H1 (cell line): ENCODE measurements around the gene CELF4. TPM values are rescaled to one million over a fixed set of nuclear protein-coding genes. Genes with fewer than 3 reads are reported as not detected.

Experiments
- CBX5 ChIP-seq: fragments of 300-800, 300-1000 bp; sonication (generic); IDR thresholded peaks from 2 replicates; pipeline ENCODE4 v1.7.1; 2016; ENCODE audit warnings: antibody characterized with exemption, low read length, low read depth
- CTBP2 ChIP-seq: IDR thresholded peaks from 2 replicates; pipeline ENCODE4 v1.7.0; 2011; ENCODE audit warnings: borderline replicate concordance, mild to moderate bottlenecking, moderate library complexity, mixed read lengths, low read length; ENCODE audit not compliant: insufficient read depth, insufficient read length
- HDAC2 ChIP-seq, 2 experiments: fragments of 300-600 bp in 1 of 2; sonication (generic) in 1 of 2; IDR thresholded peaks; 2 replicates each; pipeline ENCODE4 v1.6.1; 2011 to 2012; ENCODE audit warnings: low read depth in 2 of 2, low read length in 2 of 2, mild to moderate bottlenecking in 2 of 2, moderate library complexity in 2 of 2, borderline replicate concordance in 1 of 2, inconsistent platforms in 1 of 2
- NRF1 ChIP-seq: IDR thresholded peaks from 2 replicates; pipeline ENCODE4 v1.6.1; 2011; ENCODE audit warnings: mild to moderate bottlenecking, low read depth, low read length, improper control_type of control experiment
- RFX5 ChIP-seq: IDR thresholded peaks from 2 replicates; pipeline ENCODE4 v1.6.1; 2011; ENCODE audit warnings: low read depth, low read length, improper control_type of control experiment, borderline replicate concordance
- SP2 ChIP-seq: IDR thresholded peaks from 2 replicates; pipeline ENCODE4 v1.6.1; 2012; ENCODE audit warnings: mild to moderate bottlenecking, low read length, inconsistent platforms
- polyA plus RNA-seq, 7 experiments: library from polyadenylated mRNA; depleted of rRNA in 3 of 7; stranded (reverse) in 5 of 7; unstranded in 2 of 7; fragments of >200 nt in 5 of 7; fragments of 200-250 nt in 2 of 7; gene quantifications; 1 replicate in 5 of 7; 2 replicates in 1 of 7; 4 replicates in 1 of 7; pipeline versions ENCODE4 v1.2.1 to v1.2.3, GENCODE V29; 2011 to 2013; ENCODE audit warnings: missing spikeins in 2 of 7, mixed read lengths in 2 of 7
- total RNA-seq: library from RNA; stranded (reverse); fragmentation: NEBNext Ultra II Directional; extraction: Animal tissue kit (Norgen Biotek cat#: 25700); gene quantifications from 2 replicates; pipeline ENCODE4 v1.2.1, GENCODE V29; 2021
- TF ChIP-seq, protein P1 (sequence below): fragments of 300-600 bp; sonication (generic); IDR thresholded peaks from 2 replicates; pipeline ENCODE4 v1.7.1; 2012; ENCODE audit warnings: low read length, moderate library complexity, mild to moderate bottlenecking, inconsistent platforms; ENCODE audit not compliant: insufficient replicate concordance

CELF4 gene
- total and polyA plus RNA-seq, 2 of the 8 experiments (the other 6 are each of a cell fraction or from before 2014, with no cell fraction given) = 1.6 to 3.4 TPM

DNA sequence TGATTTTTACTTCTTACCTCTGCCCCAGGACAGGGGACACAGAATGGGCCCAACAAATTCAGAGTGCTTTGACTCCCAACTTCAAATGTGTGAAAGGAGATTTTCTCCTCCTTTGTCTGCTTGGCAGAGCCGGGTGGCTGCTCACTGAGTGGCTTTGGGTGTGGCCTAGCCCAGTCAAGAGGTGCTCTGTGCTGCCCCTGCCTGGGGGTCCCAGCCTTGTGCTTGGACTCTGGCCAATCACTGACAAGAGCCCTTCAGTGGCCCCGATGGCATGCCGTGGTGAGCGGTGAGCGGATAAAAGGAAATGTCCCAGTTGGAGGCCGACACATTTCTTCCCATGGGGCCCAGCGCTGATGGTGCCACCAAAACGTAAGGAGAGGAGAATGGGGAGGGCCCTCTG lies 259.2 kb downstream of the CELF4 start (continued):
- TF ChIP-seq RFX5 (no peak), CBX5 (no peak), NRF1 (no peak), SP2 (no peak), HDAC2 (IDR thresholded peaks at IDR 0.05; ENCODE audit: borderline replicate concordance in 1 of 2, low read depth in 2 of 2, low read length in 2 of 2) (no peak), CTBP2 (no peak)
- TF ChIP-seq, protein P1, sequence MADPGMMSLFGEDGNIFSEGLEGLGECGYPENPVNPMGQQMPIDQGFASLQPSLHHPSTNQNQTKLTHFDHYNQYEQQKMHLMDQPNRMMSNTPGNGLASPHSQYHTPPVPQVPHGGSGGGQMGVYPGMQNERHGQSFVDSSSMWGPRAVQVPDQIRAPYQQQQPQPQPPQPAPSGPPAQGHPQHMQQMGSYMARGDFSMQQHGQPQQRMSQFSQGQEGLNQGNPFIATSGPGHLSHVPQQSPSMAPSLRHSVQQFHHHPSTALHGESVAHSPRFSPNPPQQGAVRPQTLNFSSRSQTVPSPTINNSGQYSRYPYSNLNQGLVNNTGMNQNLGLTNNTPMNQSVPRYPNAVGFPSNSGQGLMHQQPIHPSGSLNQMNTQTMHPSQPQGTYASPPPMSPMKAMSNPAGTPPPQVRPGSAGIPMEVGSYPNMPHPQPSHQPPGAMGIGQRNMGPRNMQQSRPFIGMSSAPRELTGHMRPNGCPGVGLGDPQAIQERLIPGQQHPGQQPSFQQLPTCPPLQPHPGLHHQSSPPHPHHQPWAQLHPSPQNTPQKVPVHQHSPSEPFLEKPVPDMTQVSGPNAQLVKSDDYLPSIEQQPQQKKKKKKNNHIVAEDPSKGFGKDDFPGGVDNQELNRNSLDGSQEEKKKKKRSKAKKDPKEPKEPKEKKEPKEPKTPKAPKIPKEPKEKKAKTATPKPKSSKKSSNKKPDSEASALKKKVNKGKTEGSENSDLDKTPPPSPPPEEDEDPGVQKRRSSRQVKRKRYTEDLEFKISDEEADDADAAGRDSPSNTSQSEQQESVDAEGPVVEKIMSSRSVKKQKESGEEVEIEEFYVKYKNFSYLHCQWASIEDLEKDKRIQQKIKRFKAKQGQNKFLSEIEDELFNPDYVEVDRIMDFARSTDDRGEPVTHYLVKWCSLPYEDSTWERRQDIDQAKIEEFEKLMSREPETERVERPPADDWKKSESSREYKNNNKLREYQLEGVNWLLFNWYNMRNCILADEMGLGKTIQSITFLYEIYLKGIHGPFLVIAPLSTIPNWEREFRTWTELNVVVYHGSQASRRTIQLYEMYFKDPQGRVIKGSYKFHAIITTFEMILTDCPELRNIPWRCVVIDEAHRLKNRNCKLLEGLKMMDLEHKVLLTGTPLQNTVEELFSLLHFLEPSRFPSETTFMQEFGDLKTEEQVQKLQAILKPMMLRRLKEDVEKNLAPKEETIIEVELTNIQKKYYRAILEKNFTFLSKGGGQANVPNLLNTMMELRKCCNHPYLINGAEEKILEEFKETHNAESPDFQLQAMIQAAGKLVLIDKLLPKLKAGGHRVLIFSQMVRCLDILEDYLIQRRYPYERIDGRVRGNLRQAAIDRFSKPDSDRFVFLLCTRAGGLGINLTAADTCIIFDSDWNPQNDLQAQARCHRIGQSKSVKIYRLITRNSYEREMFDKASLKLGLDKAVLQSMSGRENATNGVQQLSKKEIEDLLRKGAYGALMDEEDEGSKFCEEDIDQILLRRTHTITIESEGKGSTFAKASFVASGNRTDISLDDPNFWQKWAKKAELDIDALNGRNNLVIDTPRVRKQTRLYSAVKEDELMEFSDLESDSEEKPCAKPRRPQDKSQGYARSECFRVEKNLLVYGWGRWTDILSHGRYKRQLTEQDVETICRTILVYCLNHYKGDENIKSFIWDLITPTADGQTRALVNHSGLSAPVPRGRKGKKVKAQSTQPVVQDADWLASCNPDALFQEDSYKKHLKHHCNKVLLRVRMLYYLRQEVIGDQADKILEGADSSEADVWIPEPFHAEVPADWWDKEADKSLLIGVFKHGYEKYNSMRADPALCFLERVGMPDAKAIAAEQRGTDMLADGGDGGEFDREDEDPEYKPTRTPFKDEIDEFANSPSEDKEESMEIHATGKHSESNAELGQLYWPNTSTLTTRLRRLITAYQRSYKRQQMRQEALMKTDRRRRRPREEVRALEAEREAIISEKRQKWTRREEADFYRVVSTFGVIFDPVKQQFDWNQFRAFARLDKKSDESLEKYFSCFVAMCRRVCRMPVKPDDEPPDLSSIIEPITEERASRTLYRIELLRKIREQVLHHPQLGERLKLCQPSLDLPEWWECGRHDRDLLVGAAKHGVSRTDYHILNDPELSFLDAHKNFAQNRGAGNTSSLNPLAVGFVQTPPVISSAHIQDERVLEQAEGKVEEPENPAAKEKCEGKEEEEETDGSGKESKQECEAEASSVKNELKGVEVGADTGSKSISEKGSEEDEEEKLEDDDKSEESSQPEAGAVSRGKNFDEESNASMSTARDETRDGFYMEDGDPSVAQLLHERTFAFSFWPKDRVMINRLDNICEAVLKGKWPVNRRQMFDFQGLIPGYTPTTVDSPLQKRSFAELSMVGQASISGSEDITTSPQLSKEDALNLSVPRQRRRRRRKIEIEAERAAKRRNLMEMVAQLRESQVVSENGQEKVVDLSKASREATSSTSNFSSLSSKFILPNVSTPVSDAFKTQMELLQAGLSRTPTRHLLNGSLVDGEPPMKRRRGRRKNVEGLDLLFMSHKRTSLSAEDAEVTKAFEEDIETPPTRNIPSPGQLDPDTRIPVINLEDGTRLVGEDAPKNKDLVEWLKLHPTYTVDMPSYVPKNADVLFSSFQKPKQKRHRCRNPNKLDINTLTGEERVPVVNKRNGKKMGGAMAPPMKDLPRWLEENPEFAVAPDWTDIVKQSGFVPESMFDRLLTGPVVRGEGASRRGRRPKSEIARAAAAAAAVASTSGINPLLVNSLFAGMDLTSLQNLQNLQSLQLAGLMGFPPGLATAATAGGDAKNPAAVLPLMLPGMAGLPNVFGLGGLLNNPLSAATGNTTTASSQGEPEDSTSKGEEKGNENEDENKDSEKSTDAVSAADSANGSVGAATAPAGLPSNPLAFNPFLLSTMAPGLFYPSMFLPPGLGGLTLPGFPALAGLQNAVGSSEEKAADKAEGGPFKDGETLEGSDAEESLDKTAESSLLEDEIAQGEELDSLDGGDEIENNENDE = no peak
